ENCODE results near the gene DEFB128. TPM values are rescaled to one million over a fixed set of nuclear protein-coding genes. Genes with fewer than 3 reads are reported as not detected.
"Not testable (repeated sequence)": the region's sequence is repeated elsewhere in the genome, so short reads cannot be mapped to it uniquely, and the experiment has no call there.

Gene DEFB128
- total and polyA plus RNA-seq, 9 donors, result not detected

- H3K36me3 ChIP-seq (ENCODE audit: control insufficient read depth, insufficient read depth, low read length), result no peaks in the 10 kb centered on the region
- DNase-seq, result no peak
- no peak overlapping the region for H3K27ac ChIP-seq (ENCODE audit: low read length)
- H3K27me3 ChIP-seq (ENCODE audit: control insufficient read depth, insufficient read depth, low read length), result peaks cover 7% of the 10 kb centered on the region
- WGBS (ENCODE audit: insufficient coverage), result no CpG with 5 or more reads among the region's 1 CpG
- H3K4me1 ChIP-seq (ENCODE audit: control insufficient read depth, insufficient read depth, low read length), result no peaks in the 10 kb centered on the region
- H3K4me3 ChIP-seq (ENCODE audit: low read length), result no peak overlapping the region
- no peaks in the 10 kb centered on the region for H3K9me3 ChIP-seq (replicated peaks; ENCODE audit: control insufficient read depth, low read depth, low read length)
These were observed 26.3 kb upstream of the DEFB128 start for GRCh38 chr20:215796-216195.

DNA sequence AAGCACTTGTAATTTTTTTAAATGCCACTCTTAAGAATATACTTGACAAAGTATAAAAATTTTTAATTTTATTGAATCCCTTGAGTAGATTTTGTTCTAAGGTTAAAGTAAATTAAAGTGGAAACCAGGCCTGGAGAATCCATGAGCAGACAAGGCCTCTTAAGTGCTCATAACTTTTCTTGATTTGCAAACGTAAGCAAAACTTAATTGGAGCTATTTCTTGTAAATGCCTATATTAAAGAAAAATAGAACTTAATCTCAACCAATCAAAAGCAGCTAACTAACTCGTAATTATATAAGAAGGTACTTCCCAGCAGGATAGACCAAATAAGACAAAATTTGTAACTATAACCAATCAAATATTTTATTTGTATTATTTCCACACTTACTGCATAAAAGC, 24.9 kb upstream of the DEFB128 start:
- no peak for DNase-seq
- Histone ChIP-seq H3K36me3 (ENCODE audit: control insufficient read depth, insufficient read depth, low read length) (no peaks in the 10 kb centered on the region), H3K9me3 (replicated peaks; ENCODE audit: control insufficient read depth, low read depth, low read length) (no peaks in the 10 kb centered on the region), H3K27me3 (ENCODE audit: control insufficient read depth, insufficient read depth, low read length) (peaks cover 5% of the 10 kb centered on the region), H3K4me3 (ENCODE audit: low read length) (no peak overlapping the region), H3K4me1 (ENCODE audit: control insufficient read depth, insufficient read depth, low read length) (no peaks in the 10 kb centered on the region), H3K27ac (ENCODE audit: low read length) (no peak overlapping the region)
- no CpG with 5 or more reads among the region's 2 CpGs for WGBS (ENCODE audit: insufficient coverage)

DNA sequence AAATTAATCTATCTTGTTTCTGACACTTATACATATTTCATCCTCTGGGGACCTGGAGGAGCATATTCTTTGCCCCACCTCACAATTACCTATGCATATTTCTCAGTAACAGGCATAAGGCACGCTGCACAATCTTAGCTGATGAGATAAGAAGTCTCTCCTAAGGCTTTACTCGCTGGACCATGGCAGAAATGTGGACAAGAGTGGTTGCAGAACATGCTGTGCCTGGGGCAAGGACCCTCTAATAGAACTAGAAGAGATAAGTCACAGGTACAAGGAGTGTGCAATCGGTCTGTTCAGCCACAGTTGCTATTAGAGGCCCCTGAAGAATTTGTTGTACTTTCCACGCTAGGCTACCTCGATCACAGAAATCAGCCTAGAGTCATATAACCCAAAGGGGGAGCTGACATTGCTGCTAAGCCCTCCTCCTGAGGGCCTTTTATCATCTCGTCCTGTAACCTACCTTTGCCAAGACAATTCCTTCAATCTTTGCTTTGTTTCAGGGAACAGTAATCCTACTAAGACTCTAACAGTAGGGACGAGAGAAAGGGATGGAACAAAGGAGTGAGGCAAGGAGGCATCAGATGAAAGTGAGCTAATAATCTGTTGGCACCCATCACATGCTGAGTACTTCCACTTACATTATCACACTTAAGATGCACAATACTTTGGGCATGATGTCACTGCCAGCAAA, 21.4 kb upstream of the DEFB128 start:
- Histone ChIP-seq H3K27me3 (ENCODE audit: control insufficient read depth, insufficient read depth, low read length) (peaks cover 2% of the 10 kb centered on the region), H3K4me1 (ENCODE audit: control insufficient read depth, insufficient read depth, low read length) (no peaks in the 10 kb centered on the region), H3K27ac (ENCODE audit: low read length) (no peak overlapping the region), H3K4me3 (ENCODE audit: low read length) (no peak overlapping the region), H3K36me3 (ENCODE audit: control insufficient read depth, insufficient read depth, low read length) (no peaks in the 10 kb centered on the region), H3K9me3 (replicated peaks; ENCODE audit: control insufficient read depth, low read depth, low read length) (no peaks in the 10 kb centered on the region)
- DNase-seq, result no peak
- WGBS (ENCODE audit: insufficient coverage), result 54% methylated on average over 5 of the region's 7 CpGs

GRCh38 chr20:208942-209566, 19.5 kb upstream of the DEFB128 start:
- H3K4me1 ChIP-seq (ENCODE audit: control insufficient read depth, insufficient read depth, low read length), result no peaks in the 10 kb centered on the region
- peak; percentile 54 for DNase-seq
- no peaks in the 10 kb centered on the region for H3K36me3 ChIP-seq (ENCODE audit: control insufficient read depth, insufficient read depth, low read length)
- no peak overlapping the region for H3K4me3 ChIP-seq (ENCODE audit: low read length)
- no peaks in the 10 kb centered on the region for H3K9me3 ChIP-seq (replicated peaks; ENCODE audit: control insufficient read depth, low read depth, low read length)
- no peak overlapping the region for H3K27ac ChIP-seq (ENCODE audit: low read length)
- 38% methylated on average over 1 of the region's 5 CpGs for WGBS (ENCODE audit: insufficient coverage)
- no peaks in the 10 kb centered on the region for H3K27me3 ChIP-seq (ENCODE audit: control insufficient read depth, insufficient read depth, low read length)

DNA sequence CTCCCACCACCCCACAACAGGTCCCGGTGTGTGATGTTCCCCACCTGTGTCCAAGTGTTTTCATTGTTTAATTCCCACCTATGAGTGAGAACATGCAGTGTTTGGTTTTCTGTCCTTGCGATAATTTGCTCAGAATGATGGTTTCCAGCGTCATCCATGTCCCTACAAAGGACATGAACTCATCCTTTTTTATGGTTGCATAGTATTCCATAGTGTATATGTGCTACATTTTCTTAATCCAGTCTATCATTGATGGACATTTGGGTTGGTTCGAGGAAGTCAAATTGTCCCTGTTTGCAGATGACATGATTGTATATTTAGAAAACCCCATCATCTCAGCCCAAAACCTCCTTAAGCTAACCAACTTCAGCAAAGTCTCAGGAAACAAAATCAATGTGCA, 14.1 kb upstream of the DEFB128 start:
- not testable (repeated sequence) for H3K4me3 ChIP-seq (ENCODE audit: low read length); DNase-seq; H3K36me3 ChIP-seq (ENCODE audit: control insufficient read depth, insufficient read depth, low read length); H3K9me3 ChIP-seq (replicated peaks; ENCODE audit: control insufficient read depth, low read depth, low read length); H3K27ac ChIP-seq (ENCODE audit: low read length); H3K4me1 ChIP-seq (ENCODE audit: control insufficient read depth, insufficient read depth, low read length); H3K27me3 ChIP-seq (ENCODE audit: control insufficient read depth, insufficient read depth, low read length)
- no CpG with 5 or more reads among the region's 4 CpGs for WGBS (ENCODE audit: insufficient coverage)

- WGBS (ENCODE audit: insufficient coverage), result 57% methylated on average over 3 of the region's 4 CpGs
- Histone ChIP-seq H3K27ac (ENCODE audit: low read length) (no peak overlapping the region), H3K4me1 (ENCODE audit: control insufficient read depth, insufficient read depth, low read length) (no peaks in the 10 kb centered on the region), H3K27me3 (ENCODE audit: control insufficient read depth, insufficient read depth, low read length) (peaks cover 2% of the 10 kb centered on the region), H3K36me3 (ENCODE audit: control insufficient read depth, insufficient read depth, low read length) (no peaks in the 10 kb centered on the region), H3K4me3 (ENCODE audit: low read length) (no peak overlapping the region), H3K9me3 (replicated peaks; ENCODE audit: control insufficient read depth, low read depth, low read length) (peaks cover 2% of the 10 kb centered on the region)
- no peak for DNase-seq
These were observed 10.5 kb upstream of the DEFB128 start for GRCh38 chr20:199996-200395.

- WGBS (ENCODE audit: insufficient coverage), result no CpG with 5 or more reads among the region's 1 CpG
- Histone ChIP-seq H3K4me3 (ENCODE audit: low read length) (no peak overlapping the region), H3K27me3 (ENCODE audit: control insufficient read depth, insufficient read depth, low read length) (peaks cover 2% of the 10 kb centered on the region), H3K9me3 (replicated peaks; ENCODE audit: control insufficient read depth, low read depth, low read length) (peaks cover 2% of the 10 kb centered on the region), H3K27ac (ENCODE audit: low read length) (no peak overlapping the region), H3K4me1 (ENCODE audit: control insufficient read depth, insufficient read depth, low read length) (no peaks in the 10 kb centered on the region), H3K36me3 (ENCODE audit: control insufficient read depth, insufficient read depth, low read length) (no peaks in the 10 kb centered on the region)
- DNase-seq, result no peak
These were observed 8.7 kb upstream of the DEFB128 start for GRCh38 chr20:198225-198624.

DNA sequence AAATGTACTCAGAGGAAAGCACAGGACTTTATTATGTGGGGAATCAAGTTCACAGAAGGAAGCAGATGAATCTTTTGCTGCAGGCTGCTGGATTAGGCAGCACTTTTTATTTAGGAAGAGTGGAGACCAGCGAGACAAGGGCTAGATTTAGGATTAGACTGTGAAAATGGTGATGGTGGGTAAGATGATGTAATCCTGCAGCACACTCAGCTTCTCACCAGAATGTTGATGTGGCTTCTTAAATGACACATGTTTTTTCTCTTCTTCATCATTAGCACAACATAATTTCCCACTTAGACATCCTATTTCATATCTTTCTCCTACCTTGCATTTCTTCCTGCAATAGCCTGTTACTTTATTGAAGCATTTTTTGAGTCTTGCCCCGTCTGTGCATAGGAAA, 1.8 kb downstream of the DEFB128 start:
- no peak for DNase-seq
- Histone ChIP-seq H3K27ac (ENCODE audit: low read length) (no peak overlapping the region), H3K27me3 (ENCODE audit: control insufficient read depth, insufficient read depth, low read length) (no peaks in the 10 kb centered on the region), H3K9me3 (replicated peaks; ENCODE audit: control insufficient read depth, low read depth, low read length) (no peaks in the 10 kb centered on the region), H3K36me3 (ENCODE audit: control insufficient read depth, insufficient read depth, low read length) (no peaks in the 10 kb centered on the region), H3K4me1 (ENCODE audit: control insufficient read depth, insufficient read depth, low read length) (no peaks in the 10 kb centered on the region), H3K4me3 (ENCODE audit: low read length) (no peak overlapping the region)
- WGBS (ENCODE audit: insufficient coverage), result no CpG with 5 or more reads among the region's 2 CpGs

GRCh38 chr20:184288-184687, 5.2 kb downstream of the DEFB128 start:
- DNase-seq, result no peak
- Histone ChIP-seq H3K36me3 (ENCODE audit: control insufficient read depth, insufficient read depth, low read length) (no peaks in the 10 kb centered on the region), H3K9me3 (replicated peaks; ENCODE audit: control insufficient read depth, low read depth, low read length) (no peaks in the 10 kb centered on the region), H3K27me3 (ENCODE audit: control insufficient read depth, insufficient read depth, low read length) (no peaks in the 10 kb centered on the region), H3K4me3 (ENCODE audit: low read length) (no peak overlapping the region), H3K27ac (ENCODE audit: low read length) (no peak overlapping the region), H3K4me1 (ENCODE audit: control insufficient read depth, insufficient read depth, low read length) (no peaks in the 10 kb centered on the region)
- no CpG with 5 or more reads among the region's 2 CpGs for WGBS (ENCODE audit: insufficient coverage)

GRCh38 chr20:168876-169275, 20.6 kb downstream of the DEFB128 start:
- Histone ChIP-seq H3K4me1 (ENCODE audit: control insufficient read depth, insufficient read depth, low read length) (no peaks in the 10 kb centered on the region), H3K9me3 (replicated peaks; ENCODE audit: control insufficient read depth, low read depth, low read length) (no peaks in the 10 kb centered on the region), H3K36me3 (ENCODE audit: control insufficient read depth, insufficient read depth, low read length) (no peaks in the 10 kb centered on the region), H3K27me3 (ENCODE audit: control insufficient read depth, insufficient read depth, low read length) (no peaks in the 10 kb centered on the region), H3K4me3 (ENCODE audit: low read length) (no peak overlapping the region), H3K27ac (ENCODE audit: low read length) (no peak overlapping the region)
- 40% methylated on average over 1 of the region's 2 CpGs for WGBS (ENCODE audit: insufficient coverage)
- DNase-seq, result no peak

Measured in muscle of leg (tissue), 11 donors.